ENCODE data around the gene TBC1D2B.

TBC1D2B gene

GRCh38 chr15:78093242-78094020 lies 15.9 kb upstream of the TBC1D2B start:
- H3K4me3 ChIP-seq (ENCODE audit: low read depth, low read length): no peak overlapping the region
- no peak for TF ChIP-seq CTCF (IDR thresholded peaks at IDR 0.05; ENCODE audit: low read depth, low read length)

DNA sequence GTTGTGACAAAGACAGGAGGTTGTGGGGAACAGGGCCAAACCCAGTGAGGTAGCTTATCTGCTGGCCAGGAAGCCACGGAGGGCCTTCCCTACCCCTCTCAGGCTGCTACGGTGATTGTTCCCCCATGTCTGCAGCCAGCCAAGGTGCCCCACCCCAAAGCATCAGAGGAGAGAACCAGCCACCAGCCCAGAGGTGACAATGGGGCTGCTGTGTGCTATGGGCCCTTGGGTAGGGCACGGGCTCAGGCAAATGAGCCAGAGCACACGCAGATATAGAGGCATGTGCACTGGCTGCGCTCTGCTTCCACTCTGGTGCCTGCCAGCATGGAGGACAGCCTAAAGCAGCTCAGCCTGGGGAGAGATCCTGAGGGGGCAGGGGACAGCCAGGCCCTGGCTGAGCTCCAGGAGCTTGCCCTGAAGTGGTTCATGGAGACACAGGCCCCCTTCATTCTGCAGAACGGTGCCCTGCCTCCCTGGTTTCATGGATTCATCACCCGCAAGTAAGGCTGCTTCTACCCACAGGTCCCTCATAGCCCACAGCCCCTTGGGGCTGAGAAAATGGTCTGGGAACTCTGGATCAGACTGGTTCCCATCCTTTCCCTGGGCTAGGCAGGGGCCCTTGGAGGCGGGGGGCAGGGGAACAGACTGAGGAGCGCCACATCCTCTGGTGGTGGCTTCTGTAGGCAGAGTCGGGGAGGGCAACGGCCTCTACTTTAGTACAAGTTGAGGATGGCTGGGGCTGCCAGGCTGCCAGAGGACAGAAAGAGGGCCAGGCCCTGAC lies 14.9 kb upstream of the TBC1D2B start, which contains the start of gene SH2D7:
SH2D7 (plus strand) TSS at position 301 of the 781 bp plus-strand sequence; CDS start at position 325, 24 bp downstream.
- no peak for TF ChIP-seq CTCF (IDR thresholded peaks at IDR 0.05; ENCODE audit: low read depth, low read length)
- H3K4me3 ChIP-seq (ENCODE audit: low read depth, low read length): no peak within 1 kb of the TSS

DNA sequence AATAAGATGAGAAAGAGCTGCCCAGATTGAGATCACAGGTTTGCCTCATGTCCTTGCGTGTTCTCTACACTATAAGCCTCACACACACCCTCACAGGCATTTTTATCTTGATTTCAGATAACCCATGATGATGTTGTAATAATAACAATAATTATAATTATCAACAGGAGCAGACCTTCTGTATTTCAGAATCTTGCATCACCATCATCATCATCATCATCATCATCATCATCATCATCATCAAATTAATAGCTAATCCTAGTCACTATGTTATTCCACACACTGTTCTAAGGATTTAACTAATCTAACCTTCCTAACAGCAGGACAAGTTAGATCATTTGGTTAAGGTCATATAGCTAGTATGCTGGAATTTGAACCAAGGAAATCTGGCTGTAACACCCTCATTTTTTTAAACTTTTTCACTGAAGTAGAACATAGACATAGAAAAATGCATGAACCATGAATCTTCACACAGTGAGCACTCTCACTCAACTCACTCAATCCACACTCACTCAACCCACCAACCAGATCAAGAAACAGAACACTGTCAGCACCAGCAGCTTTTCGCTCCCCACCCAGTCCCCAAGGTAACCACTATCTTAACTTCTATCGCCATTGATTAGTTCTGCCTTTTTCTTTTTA lies 13.0 kb upstream of the TBC1D2B start:
- no peak overlapping the region for H3K4me3 ChIP-seq (ENCODE audit: low read depth, low read length)

GRCh38 chr15:78088773-78089080 lies 11.2 kb upstream of the TBC1D2B start:
- TF ChIP-seq CTCF (IDR thresholded peaks at IDR 0.05; ENCODE audit: low read depth, low read length): no peak
- no peak overlapping the region for H3K4me3 ChIP-seq (ENCODE audit: low read depth, low read length)

More for the DNA sequence above, 13.0 kb upstream of the TBC1D2B start:
- TF ChIP-seq CTCF (IDR thresholded peaks at IDR 0.05; ENCODE audit: low read depth, low read length): no peak

GRCh38 chr15:78087951-78088772 lies 10.7 kb upstream of the TBC1D2B start:
- H3K4me3 ChIP-seq (ENCODE audit: low read depth, low read length): no peak overlapping the region
- TF ChIP-seq CTCF (IDR thresholded peaks at IDR 0.05; ENCODE audit: low read depth, low read length): no peak

- TF ChIP-seq CTCF (IDR thresholded peaks at IDR 0.05; ENCODE audit: low read depth, low read length): no peak
- no peak overlapping the region for H3K4me3 ChIP-seq (ENCODE audit: low read depth, low read length)
Observed at GRCh38 chr15:78085928-78086327, 8.4 kb upstream of the TBC1D2B start.
